Cardiac fibroblast (primary cell): ENCODE results near the gene CRIM1.

Source experiments
- DNase-seq, 2 donors: peaks; one replicate each; pipeline versions ENCODE4 v3.0.0 to v3.0.0-alpha.2; 2010; ENCODE audit warnings: low read depth in 2 of 2
- H3K4me3 ChIP-seq, 2 donors: replicated peaks in 1 of 2; 1 replicate in 1 of 2; 2 replicates in 1 of 2; pipeline ENCODE4 v1.5.1; 2011; ENCODE audit warnings: low read depth in 2 of 2, low read length in 2 of 2, mild to moderate bottlenecking in 2 of 2, moderate library complexity in 1 of 2
- TF ChIP-seq, protein P1 (sequence below): IDR thresholded peaks from one replicate; pipeline ENCODE4 v1.5.1; 2011; ENCODE audit warnings: low read depth, mild to moderate bottlenecking, low read length, inconsistent platforms

The CRIM1 gene

DNA sequence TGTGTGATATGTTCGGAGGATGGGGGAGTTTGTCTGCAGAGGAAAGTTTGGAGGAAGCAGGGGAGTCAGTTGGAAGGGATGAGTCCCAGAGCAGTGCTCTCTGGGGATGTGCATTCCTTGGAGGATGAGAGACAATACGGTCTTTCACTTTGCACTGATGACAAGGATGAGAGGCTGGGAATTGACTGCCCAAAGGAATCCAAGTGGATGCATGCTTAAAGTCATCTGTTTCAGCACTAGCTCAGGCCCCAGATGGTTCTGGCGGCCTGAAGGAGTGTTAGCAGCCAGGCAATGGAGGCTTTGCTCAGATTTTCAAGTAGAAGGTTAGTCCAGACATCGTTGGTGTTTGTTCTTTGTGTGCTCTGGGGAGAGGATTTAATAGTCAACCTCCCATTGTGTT lies 100.2 kb downstream of the CRIM1 start:
- TF ChIP-seq, protein P1, sequence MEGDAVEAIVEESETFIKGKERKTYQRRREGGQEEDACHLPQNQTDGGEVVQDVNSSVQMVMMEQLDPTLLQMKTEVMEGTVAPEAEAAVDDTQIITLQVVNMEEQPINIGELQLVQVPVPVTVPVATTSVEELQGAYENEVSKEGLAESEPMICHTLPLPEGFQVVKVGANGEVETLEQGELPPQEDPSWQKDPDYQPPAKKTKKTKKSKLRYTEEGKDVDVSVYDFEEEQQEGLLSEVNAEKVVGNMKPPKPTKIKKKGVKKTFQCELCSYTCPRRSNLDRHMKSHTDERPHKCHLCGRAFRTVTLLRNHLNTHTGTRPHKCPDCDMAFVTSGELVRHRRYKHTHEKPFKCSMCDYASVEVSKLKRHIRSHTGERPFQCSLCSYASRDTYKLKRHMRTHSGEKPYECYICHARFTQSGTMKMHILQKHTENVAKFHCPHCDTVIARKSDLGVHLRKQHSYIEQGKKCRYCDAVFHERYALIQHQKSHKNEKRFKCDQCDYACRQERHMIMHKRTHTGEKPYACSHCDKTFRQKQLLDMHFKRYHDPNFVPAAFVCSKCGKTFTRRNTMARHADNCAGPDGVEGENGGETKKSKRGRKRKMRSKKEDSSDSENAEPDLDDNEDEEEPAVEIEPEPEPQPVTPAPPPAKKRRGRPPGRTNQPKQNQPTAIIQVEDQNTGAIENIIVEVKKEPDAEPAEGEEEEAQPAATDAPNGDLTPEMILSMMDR, result no peak
- no peak overlapping the region for H3K4me3 ChIP-seq
- peak; percentile 48 to 58 for DNase-seq

DNA sequence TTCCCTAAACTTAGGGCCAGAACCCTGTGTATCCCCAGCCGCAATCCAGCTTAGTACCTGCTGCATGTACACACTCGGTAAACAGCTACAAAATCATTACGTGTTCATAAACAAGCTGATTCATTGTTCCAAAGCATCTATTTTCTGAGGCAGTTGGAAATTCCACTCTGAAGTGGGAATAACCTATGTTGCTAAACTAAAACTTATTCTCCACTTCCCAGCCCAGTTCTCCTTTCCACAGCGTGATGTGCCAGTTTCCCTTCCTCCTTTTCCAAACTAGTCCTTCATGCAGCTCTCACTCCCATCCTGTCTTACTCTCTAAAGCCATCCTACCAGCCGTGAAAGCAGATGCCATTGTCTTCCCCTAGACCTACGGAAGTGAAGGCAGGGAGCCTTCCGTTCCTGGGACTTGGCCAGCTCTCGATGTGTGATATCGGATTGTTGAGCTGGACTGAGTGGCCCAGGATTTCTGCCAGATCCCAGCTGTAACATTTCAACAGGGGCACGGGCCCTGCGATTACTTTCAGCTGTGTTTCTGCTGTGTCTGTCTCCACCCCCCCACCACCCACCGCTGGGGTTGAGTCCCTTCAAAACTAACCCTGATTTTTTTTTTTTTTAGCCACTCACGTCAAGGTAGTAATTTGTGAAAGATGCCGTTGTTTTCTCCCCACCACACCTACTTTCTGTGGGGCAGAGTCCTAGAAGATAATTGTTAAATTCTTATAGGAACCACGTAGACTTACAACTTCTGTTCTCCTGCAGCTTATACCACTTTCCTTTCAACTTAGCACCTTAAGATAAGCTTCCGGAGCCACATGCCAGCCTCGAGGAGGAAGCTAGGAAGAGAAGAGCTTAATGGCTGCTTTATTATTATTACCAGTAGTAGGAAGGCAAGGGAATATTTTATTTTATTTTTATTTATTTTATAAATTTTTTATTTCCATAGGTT lies 100.9 kb downstream of the CRIM1 start:
- peak; percentile 86 to 96 for DNase-seq
- peak overlapping the region in 1 of 2 donors; percentile 15 for H3K4me3 ChIP-seq
- TF ChIP-seq, protein P1, result no peak

DNA sequence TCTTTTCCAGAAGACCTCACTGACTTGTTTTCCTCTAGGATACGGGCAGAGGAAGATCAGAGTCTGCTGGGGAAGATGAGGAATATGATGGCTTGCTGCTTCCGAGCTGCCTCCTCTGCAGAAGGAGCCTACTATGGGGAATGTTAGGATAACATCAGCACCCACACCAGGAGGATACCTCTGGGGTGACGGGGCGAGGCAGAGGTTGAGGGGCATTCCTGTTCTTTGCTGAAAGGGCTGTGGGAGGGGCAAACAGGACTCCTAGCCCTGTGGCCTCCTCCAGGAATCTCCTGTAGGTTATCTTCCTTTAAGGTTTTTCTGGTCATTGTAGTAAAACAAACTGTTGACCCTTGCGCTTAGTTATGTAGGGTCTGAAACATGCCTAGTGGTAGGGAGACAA lies 102.5 kb downstream of the CRIM1 start:
- DNase-seq, result no peak
- H3K4me3 ChIP-seq, result no peak overlapping the region
- TF ChIP-seq, protein P1, result no peak

DNA sequence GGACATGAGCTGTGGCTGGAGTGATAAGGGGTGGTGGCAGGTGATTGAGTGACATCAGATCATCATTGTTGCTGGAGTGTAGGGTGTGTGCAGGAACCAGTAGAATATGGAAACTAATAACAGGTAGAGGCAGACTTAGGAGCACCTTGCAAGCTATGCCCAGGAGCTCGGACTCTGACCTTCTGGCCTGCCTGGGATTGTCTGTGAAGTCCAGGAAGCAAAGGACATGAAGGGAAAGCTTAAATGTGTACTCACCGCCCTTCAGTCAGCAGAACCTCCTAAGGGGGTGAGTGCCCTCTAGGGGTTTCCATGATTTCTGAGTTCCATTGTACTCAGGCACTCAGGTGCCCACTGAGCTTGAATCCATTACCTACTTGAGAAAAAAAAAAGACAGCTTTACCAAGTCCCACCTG lies 104.2 kb downstream of the CRIM1 start:
- TF ChIP-seq, protein P1, result peak; percentile 40
- H3K4me3 ChIP-seq, result no peak overlapping the region
- peak; percentile 71 to 72 for DNase-seq

DNA sequence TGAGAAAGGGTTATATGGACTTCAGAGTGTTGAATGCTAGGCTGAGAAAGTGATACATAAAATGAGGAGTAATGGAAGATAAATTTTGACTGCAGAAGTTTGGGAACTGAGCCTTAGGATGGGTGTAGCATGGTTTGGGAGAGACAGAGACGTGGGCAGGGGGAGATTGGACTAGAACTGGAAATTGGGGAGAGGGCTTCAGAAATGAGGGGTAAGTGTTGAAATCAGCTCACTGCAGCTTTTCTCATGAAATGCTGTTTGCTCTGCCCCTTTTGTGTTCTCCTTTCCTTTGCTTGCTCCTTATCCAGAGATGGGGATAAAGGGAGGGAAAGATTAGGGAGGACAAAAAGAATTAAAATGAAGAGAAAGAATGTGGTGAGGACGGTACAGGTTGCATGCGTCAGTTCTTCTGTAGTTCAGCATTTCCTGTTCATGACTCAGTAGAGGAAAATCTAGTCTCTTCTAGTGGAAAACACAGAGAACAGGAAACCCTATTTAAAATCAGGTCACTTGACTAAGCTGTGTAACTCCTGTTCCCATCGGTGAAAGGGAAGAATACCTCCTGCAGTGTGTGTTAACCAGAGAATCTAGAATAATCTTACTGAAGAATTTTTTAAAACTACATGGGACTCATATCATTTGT lies 105.6 kb downstream of the CRIM1 start:
- TF ChIP-seq, protein P1, result no peak
- DNase-seq, result peak; percentile 94 to 97
- H3K4me3 ChIP-seq, result no peak overlapping the region

DNA sequence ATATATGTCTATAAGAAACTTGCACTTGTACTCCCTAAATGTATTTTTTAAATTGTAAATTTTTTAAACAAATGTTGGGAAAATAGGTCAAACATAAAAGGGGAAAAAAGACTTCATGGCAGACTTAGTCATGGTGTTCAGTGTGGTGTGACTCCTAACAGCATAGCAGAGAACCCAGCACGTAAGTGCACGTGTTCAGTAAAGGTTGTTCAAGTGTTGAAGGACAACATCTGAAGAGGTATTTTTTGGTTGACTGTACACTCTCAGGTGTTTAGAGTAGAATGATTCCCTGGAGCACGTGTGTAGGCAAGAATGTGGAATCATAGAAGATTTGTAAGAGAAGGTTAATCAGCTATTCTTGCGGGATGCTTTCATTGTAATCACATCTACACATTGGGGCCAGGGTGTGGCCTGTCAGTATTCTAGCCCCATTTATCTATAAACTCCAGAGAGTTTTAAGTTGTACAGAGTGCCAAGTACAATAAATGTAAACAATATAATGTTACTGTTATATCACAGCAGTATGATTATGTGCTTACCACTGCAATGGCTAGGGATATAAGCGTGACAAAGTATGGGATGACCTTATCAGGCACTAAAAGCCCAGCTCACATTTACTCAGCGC lies 106.8 kb downstream of the CRIM1 start:
- TF ChIP-seq, protein P1, result no peak
- no peak overlapping the region for H3K4me3 ChIP-seq
- no peak for DNase-seq
